Stimulated activated CD4-positive, alpha-beta T cell treated with anti-CD3 and anti-CD28 coated beads, TNF-alpha, amount 100 ng/mL, for 24 hours (primary cell): ENCODE data around the gene RGS4.
A peak's percentile ranks its signal among the peaks of the same experiment; 100 is the strongest.
"Not testable (repeated sequence)": the region's sequence is repeated elsewhere in the genome, so short reads cannot be mapped to it uniquely, and the experiment has no call there.

Source experiments
- DNase-seq, 3 experiments: peaks; one replicate each; pipeline ENCODE4 v3.0.0-alpha.2; 2020; ENCODE audit warnings: low read depth in 3 of 3

The RGS4 gene

GRCh38 chr1:163068716-163069115 is 445 bp upstream of the RGS4 start:
- DNase-seq, result no peak

GRCh38 chr1:163069655-163070277 is 605 bp downstream of the RGS4 start:
- DNase-seq, result no peak

- DNase-seq, result peak in 2 of 3 experiments; percentile 7 to 37
Measured at GRCh38 chr1:163071405-163072255, 2.5 kb downstream of the RGS4 start.

GRCh38 chr1:163072658-163073057 is 3.5 kb downstream of the RGS4 start:
- no peak for DNase-seq

- DNase-seq, result no peak
Measured at GRCh38 chr1:163074004-163074403, 4.8 kb downstream of the RGS4 start.

GRCh38 chr1:163074716-163075284 is 5.6 kb downstream of the RGS4 start:
- DNase-seq, result no peak

- no peak for DNase-seq
Measured at GRCh38 chr1:163076044-163076443, 6.9 kb downstream of the RGS4 start.

GRCh38 chr1:163076446-163076845 is 7.3 kb downstream of the RGS4 start:
- DNase-seq, result no peak

GRCh38 chr1:163076981-163077761 is 8.0 kb downstream of the RGS4 start:
- DNase-seq, result no peak

- no peak for DNase-seq
Measured at GRCh38 chr1:163082971-163083370, 13.8 kb downstream of the RGS4 start.

- no peak for DNase-seq
Measured at GRCh38 chr1:163083690-163084089, 14.5 kb downstream of the RGS4 start.

GRCh38 chr1:163084330-163084729 is 15.2 kb downstream of the RGS4 start:
- DNase-seq, result no peak

- DNase-seq, result no peak
Measured at GRCh38 chr1:163085041-163085903, 16.1 kb downstream of the RGS4 start.

GRCh38 chr1:163085904-163086268 is 16.7 kb downstream of the RGS4 start:
- DNase-seq, result no peak

- DNase-seq, result not testable (repeated sequence)
Measured at GRCh38 chr1:163089117-163089516, 20.0 kb downstream of the RGS4 start.

GRCh38 chr1:163090321-163090945 is 21.3 kb downstream of the RGS4 start:
- no peak for DNase-seq

GRCh38 chr1:163093169-163093568 is 24.0 kb downstream of the RGS4 start:
- no peak for DNase-seq

GRCh38 chr1:163093579-163093978 is 24.4 kb downstream of the RGS4 start:
- no peak for DNase-seq

- DNase-seq, result no peak
Measured at GRCh38 chr1:163094182-163094581, 25.0 kb downstream of the RGS4 start.

GRCh38 chr1:163094589-163094988 is 25.4 kb downstream of the RGS4 start:
- no peak for DNase-seq

GRCh38 chr1:163095213-163095612 is 26.1 kb downstream of the RGS4 start:
- DNase-seq, result no peak
